ENCODE data around the gene LMAN2.

The LMAN2 gene

GRCh38 chr5:177330991-177331842 lies 20.3 kb downstream of the LMAN2 start:
- Histone ChIP-seq H3K27me3 (ENCODE audit: control insufficient read depth, insufficient read depth, low read length) (no peaks in the 10 kb centered on the region), H3K27ac (no peak overlapping the region), H3K4me2 (ENCODE audit: low read length) (no peak overlapping the region), H3K4me3 (ENCODE audit: low read depth, low read length) (no peak overlapping the region), H3K9ac (no peak overlapping the region), H3K36me3 (ENCODE audit: control insufficient read depth, insufficient read depth, low read length) (no peaks in the 10 kb centered on the region), H3K9me3 (ENCODE audit: control insufficient read depth, low read length) (no peaks in the 10 kb centered on the region), H3K79me2 (peaks cover 17% of the 10 kb centered on the region), H2AFZ (no peak overlapping the region), H3K4me1 (no peaks in the 10 kb centered on the region)
- TF ChIP-seq CTCF (IDR thresholded peaks at IDR 0.05), result no peak

- no peaks in the 10 kb centered on the region for H3K4me1 ChIP-seq
- H3K27ac ChIP-seq, result no peak overlapping the region
- H3K4me3 ChIP-seq (ENCODE audit: low read depth, low read length), result no peak overlapping the region
- H3K36me3 ChIP-seq (ENCODE audit: control insufficient read depth, insufficient read depth, low read length), result no peaks in the 10 kb centered on the region
- H3K4me2 ChIP-seq (ENCODE audit: low read length), result no peak overlapping the region
- H3K79me2 ChIP-seq, result peaks cover 17% of the 10 kb centered on the region
- no peak overlapping the region for H2AFZ ChIP-seq
- no peak for TF ChIP-seq CTCF (IDR thresholded peaks at IDR 0.05)
- H3K27me3 ChIP-seq (ENCODE audit: control insufficient read depth, insufficient read depth, low read length), result no peaks in the 10 kb centered on the region
- no peaks in the 10 kb centered on the region for H3K9me3 ChIP-seq (ENCODE audit: control insufficient read depth, low read length)
- H3K9ac ChIP-seq, result no peak overlapping the region
Measured at GRCh38 chr5:177329883-177330282, 21.6 kb downstream of the LMAN2 start.

- no peak overlapping the region for H3K4me2 ChIP-seq (ENCODE audit: low read length)
- H2AFZ ChIP-seq, result no peak overlapping the region
- peaks cover 10% of the 10 kb centered on the region for H3K79me2 ChIP-seq
- H3K27ac ChIP-seq, result no peak overlapping the region
- H3K9me3 ChIP-seq (ENCODE audit: control insufficient read depth, low read length), result no peaks in the 10 kb centered on the region
- no peak for TF ChIP-seq CTCF (IDR thresholded peaks at IDR 0.05)
- no peaks in the 10 kb centered on the region for H3K36me3 ChIP-seq (ENCODE audit: control insufficient read depth, insufficient read depth, low read length)
- no peak overlapping the region for H3K4me3 ChIP-seq (ENCODE audit: low read depth, low read length)
- H3K27me3 ChIP-seq (ENCODE audit: control insufficient read depth, insufficient read depth, low read length), result no peaks in the 10 kb centered on the region
- H3K9ac ChIP-seq, result no peak overlapping the region
- H3K4me1 ChIP-seq, result no peaks in the 10 kb centered on the region
Measured at GRCh38 chr5:177328545-177329231, 22.8 kb downstream of the LMAN2 start.

- TF ChIP-seq CTCF (IDR thresholded peaks at IDR 0.05), result no peak
- Histone ChIP-seq H3K79me2 (peaks cover 6% of the 10 kb centered on the region), H3K4me3 (ENCODE audit: low read depth, low read length) (no peak overlapping the region), H3K4me2 (ENCODE audit: low read length) (no peak overlapping the region), H3K27me3 (ENCODE audit: control insufficient read depth, insufficient read depth, low read length) (no peaks in the 10 kb centered on the region), H3K4me1 (no peaks in the 10 kb centered on the region), H3K27ac (peak overlapping the region; percentile 47), H2AFZ (no peak overlapping the region), H3K9ac (no peak overlapping the region), H3K9me3 (ENCODE audit: control insufficient read depth, low read length) (no peaks in the 10 kb centered on the region), H3K36me3 (ENCODE audit: control insufficient read depth, insufficient read depth, low read length) (no peaks in the 10 kb centered on the region)
Measured at GRCh38 chr5:177327539-177328522, 23.6 kb downstream of the LMAN2 start.

Measured in parathyroid adenoma (tissue), 2 donors.